ENCODE results near the gene SMIM17. TPM values are rescaled to one million over a fixed set of nuclear protein-coding genes. Genes with fewer than 3 reads are reported as not detected.

SMIM17 gene
- under 1 TPM; 0.32 to 0.81 TPM for total RNA-seq
- under 1 TPM in 1 of 2 donors, not detected in 1; 0.28 TPM for polyA plus RNA-seq
- long read RNA-seq, donor 1 = 0 reads
- long read RNA-seq, donor 2 = 0 reads

GRCh38 chr19:56642711-56643459 lies at the start of gene SMIM17:
Gene SMIM17, plus strand, starts transcription at chr19:56643159. Its CDS starts 2,509 bp downstream, at chr19:56645668.
- Histone ChIP-seq H3K9me3 (ENCODE audit: control insufficient read depth, low read length) (peaks cover 10% of the 10 kb centered on the region), H3K27ac (ENCODE audit: low read depth in 1 of 2, low read length in 2 of 2) (no peak within 1 kb of the TSS), H3K4me3 (ENCODE audit: low read length in 2 of 2) (no peak within 1 kb of the TSS), H3K27me3 (ENCODE audit: control insufficient read depth in 1 of 2, insufficient read depth in 2 of 2, low read length in 1 of 2) (no peaks in the 10 kb centered on the region), H3K36me3 (ENCODE audit: control insufficient read depth in 1 of 2, insufficient read depth in 2 of 2, low read length in 1 of 2) (no peaks in the 10 kb centered on the region), H3K4me1 (ENCODE audit: control insufficient read depth in 1 of 2, insufficient read depth in 2 of 2, low read length in 2 of 2) (no peaks in the 10 kb centered on the region)
- WGBS, 2 donors = 7 to 9% methylated on average over 56 to 60 of the region's 60 CpGs
- ATAC-seq (ENCODE audit: low FRiP score) (peak; percentile 15), DNase-seq (no peak)
- intact Hi-C loops (cut with DNase I) = no loop called here

- no peak overlapping the region for H3K27ac ChIP-seq (ENCODE audit: low read depth in 1 of 2, low read length in 2 of 2)
- WGBS, 2 donors = 68 to 74% methylated on average over 4 of the region's 4 CpGs
- DNase-seq (no peak), ATAC-seq (ENCODE audit: low FRiP score) (no peak)
- H3K27me3 ChIP-seq (ENCODE audit: control insufficient read depth in 1 of 2, insufficient read depth in 2 of 2, low read length in 1 of 2) = no peaks in the 10 kb centered on the region
- H3K36me3 ChIP-seq (ENCODE audit: control insufficient read depth in 1 of 2, insufficient read depth in 2 of 2, low read length in 1 of 2) = no peaks in the 10 kb centered on the region
- intact Hi-C loops (cut with DNase I) = no loop called here
- H3K9me3 ChIP-seq (ENCODE audit: control insufficient read depth, low read length) = peaks cover 5% of the 10 kb centered on the region
- peak overlapping the region in 1 of 2 donors; percentile 76 for H3K4me3 ChIP-seq (ENCODE audit: low read length in 2 of 2)
- no peaks in the 10 kb centered on the region for H3K4me1 ChIP-seq (ENCODE audit: control insufficient read depth in 1 of 2, insufficient read depth in 2 of 2, low read length in 2 of 2)
Observed at GRCh38 chr19:56594446-56594782, 48.5 kb upstream of the SMIM17 start.

- intact Hi-C loops (cut with DNase I) = loop anchor here in 1 of 2 donors (1.0 kb wide), 1 partner anchor 28 kb away; the partner anchor contains the start of gene ZNF470
- DNase-seq (peak; percentile 94 to 97), ATAC-seq (ENCODE audit: low FRiP score) (peak; percentile 96)
- no peaks in the 10 kb centered on the region for H3K27me3 ChIP-seq (ENCODE audit: control insufficient read depth in 1 of 2, insufficient read depth in 2 of 2, low read length in 1 of 2)
- peak within 1 kb of the TSS in 1 of 2 donors; percentile 11 for H3K27ac ChIP-seq (ENCODE audit: low read depth in 1 of 2, low read length in 2 of 2)
- WGBS, 2 donors = 1% methylated on average over 48 to 52 of the region's 52 CpGs
- no peaks in the 10 kb centered on the region for H3K36me3 ChIP-seq (ENCODE audit: control insufficient read depth in 1 of 2, insufficient read depth in 2 of 2, low read length in 1 of 2)
- peak within 1 kb of the TSS; percentile 76 to 89 for H3K4me3 ChIP-seq (ENCODE audit: low read length in 2 of 2)
- H3K4me1 ChIP-seq (ENCODE audit: control insufficient read depth in 1 of 2, insufficient read depth in 2 of 2, low read length in 2 of 2) = no peaks in the 10 kb centered on the region
- H3K9me3 ChIP-seq (ENCODE audit: control insufficient read depth, low read length) = peaks cover 5% of the 10 kb centered on the region
Observed at GRCh38 chr19:56594783-56595547, 48.0 kb upstream of the SMIM17 start, which contains the start of gene ZNF71. Gene ZNF71, plus strand, starts transcription at chr19:56595302. Its CDS starts 6,257 bp downstream, at chr19:56601559.

DNA sequence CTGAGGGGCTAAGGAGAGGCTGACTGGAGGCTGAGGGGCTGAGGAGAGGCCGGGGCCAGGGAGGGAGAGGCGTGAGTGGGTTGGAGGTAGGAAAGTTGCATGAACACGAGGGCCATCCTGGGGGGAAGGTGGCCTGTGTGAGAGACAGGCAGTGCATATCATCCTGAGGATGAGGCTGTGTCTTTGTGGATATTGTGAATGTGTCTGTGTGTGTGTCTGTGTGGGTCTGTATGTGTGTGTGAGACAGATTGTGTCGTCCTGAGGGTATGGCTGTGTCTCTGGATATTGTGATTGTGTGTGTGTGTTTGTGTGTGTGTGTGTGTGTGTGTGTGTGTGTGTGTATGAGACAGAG lies 47.4 kb upstream of the SMIM17 start:
- WGBS, 2 donors = 0 to 2% methylated on average over 4 of the region's 4 CpGs
- ATAC-seq (ENCODE audit: low FRiP score) (peak; percentile 37), DNase-seq (no peak)
- intact Hi-C loops (cut with DNase I) = loop anchor here in 1 of 2 donors (1.0 kb wide), 1 partner anchor 28 kb away; the partner anchor contains the start of gene ZNF470
- H3K27me3 ChIP-seq (ENCODE audit: control insufficient read depth in 1 of 2, insufficient read depth in 2 of 2, low read length in 1 of 2) = no peaks in the 10 kb centered on the region
- peak overlapping the region; percentile 76 to 89 for H3K4me3 ChIP-seq (ENCODE audit: low read length in 2 of 2)
- H3K27ac ChIP-seq (ENCODE audit: low read depth in 1 of 2, low read length in 2 of 2) = peak overlapping the region in 1 of 2 donors; percentile 11
- no peaks in the 10 kb centered on the region for H3K4me1 ChIP-seq (ENCODE audit: control insufficient read depth in 1 of 2, insufficient read depth in 2 of 2, low read length in 2 of 2)
- H3K9me3 ChIP-seq (ENCODE audit: control insufficient read depth, low read length) = peaks cover 5% of the 10 kb centered on the region
- no peaks in the 10 kb centered on the region for H3K36me3 ChIP-seq (ENCODE audit: control insufficient read depth in 1 of 2, insufficient read depth in 2 of 2, low read length in 1 of 2)

- 72 to 85% methylated on average over 4 of the region's 4 CpGs for WGBS, 2 donors
- intact Hi-C loops (cut with DNase I) = no loop called here
Observed at GRCh38 chr19:56596676-56597075, 46.3 kb upstream of the SMIM17 start.

DNA sequence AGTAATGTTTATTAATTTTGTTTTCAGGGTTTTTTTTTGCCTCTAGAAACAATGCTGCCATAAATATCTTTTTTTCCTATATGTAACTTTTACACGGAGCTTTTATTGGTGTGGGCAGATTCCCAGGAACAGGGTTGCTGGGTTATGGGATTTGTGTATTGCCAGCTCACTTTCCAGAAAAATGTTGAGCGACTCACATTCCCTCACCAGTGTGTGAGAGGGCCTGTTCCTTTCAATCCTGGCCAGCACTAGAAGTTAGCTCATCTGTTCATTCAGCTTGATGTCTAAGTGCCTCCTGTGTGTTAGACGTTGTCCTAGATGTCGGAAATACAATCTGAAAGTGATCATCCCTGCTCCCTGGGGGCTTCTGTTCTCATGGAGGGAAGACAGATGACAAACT lies 45.3 kb upstream of the SMIM17 start:
- DNase-seq (no peak), ATAC-seq (ENCODE audit: low FRiP score) (no peak)
- H3K27ac ChIP-seq (ENCODE audit: low read depth in 1 of 2, low read length in 2 of 2) = no peak overlapping the region
- intact Hi-C loops (cut with DNase I) = no loop called here
- H3K4me1 ChIP-seq (ENCODE audit: control insufficient read depth in 1 of 2, insufficient read depth in 2 of 2, low read length in 2 of 2) = no peaks in the 10 kb centered on the region
- H3K36me3 ChIP-seq (ENCODE audit: control insufficient read depth in 1 of 2, insufficient read depth in 2 of 2, low read length in 1 of 2) = peaks cover 5 to 6% of the 10 kb centered on the region in 2 donors
- WGBS, 2 donors = 65 to 77% methylated on average over 4 of the region's 4 CpGs
- H3K27me3 ChIP-seq (ENCODE audit: control insufficient read depth in 1 of 2, insufficient read depth in 2 of 2, low read length in 1 of 2) = no peaks in the 10 kb centered on the region
- H3K9me3 ChIP-seq (ENCODE audit: control insufficient read depth, low read length) = peaks cover 15% of the 10 kb centered on the region
- H3K4me3 ChIP-seq (ENCODE audit: low read length in 2 of 2) = no peak overlapping the region

More at GRCh38 chr19:56596676-56597075, 46.3 kb upstream of the SMIM17 start:
- ATAC-seq (ENCODE audit: low FRiP score) (no peak), DNase-seq (no peak)
- H3K4me3 ChIP-seq (ENCODE audit: low read length in 2 of 2) = no peak overlapping the region
- no peaks in the 10 kb centered on the region for H3K4me1 ChIP-seq (ENCODE audit: control insufficient read depth in 1 of 2, insufficient read depth in 2 of 2, low read length in 2 of 2)
- no peaks in the 10 kb centered on the region for H3K27me3 ChIP-seq (ENCODE audit: control insufficient read depth in 1 of 2, insufficient read depth in 2 of 2, low read length in 1 of 2)
- H3K36me3 ChIP-seq (ENCODE audit: control insufficient read depth in 1 of 2, insufficient read depth in 2 of 2, low read length in 1 of 2) = peaks cover 1 to 5% of the 10 kb centered on the region in 2 donors
- H3K9me3 ChIP-seq (ENCODE audit: control insufficient read depth, low read length) = peaks cover 14% of the 10 kb centered on the region
- H3K27ac ChIP-seq (ENCODE audit: low read depth in 1 of 2, low read length in 2 of 2) = no peak overlapping the region

DNA sequence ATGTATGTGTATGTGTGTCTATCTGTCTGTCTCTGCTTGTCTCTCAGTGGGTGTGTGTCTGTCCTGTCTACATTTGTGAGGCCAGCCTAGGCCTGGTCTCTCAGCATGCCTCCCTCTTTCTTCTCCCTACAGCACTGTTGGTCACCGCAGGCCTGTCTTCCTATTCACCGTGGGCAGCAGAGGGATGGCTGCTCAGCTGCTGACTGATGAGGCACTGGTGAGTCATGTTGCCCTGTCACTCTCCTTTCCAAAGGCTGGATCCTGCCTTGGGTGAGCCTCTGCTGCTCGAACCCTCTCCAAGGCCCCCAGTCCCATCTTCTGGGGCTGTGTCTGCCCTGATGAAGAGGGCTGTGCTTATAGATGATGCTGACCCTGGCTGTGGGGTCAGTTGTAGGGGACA lies 41.6 kb upstream of the SMIM17 start:
- DNase-seq (no peak), ATAC-seq (ENCODE audit: low FRiP score) (no peak)
- H3K36me3 ChIP-seq (ENCODE audit: control insufficient read depth in 1 of 2, insufficient read depth in 2 of 2, low read length in 1 of 2) = peaks cover 8 to 10% of the 10 kb centered on the region in 2 donors
- intact Hi-C loops (cut with DNase I) = no loop called here
- no peak overlapping the region for H3K4me3 ChIP-seq (ENCODE audit: low read length in 2 of 2)
- H3K27ac ChIP-seq (ENCODE audit: low read depth in 1 of 2, low read length in 2 of 2) = no peak overlapping the region
- H3K9me3 ChIP-seq (ENCODE audit: control insufficient read depth, low read length) = peaks cover 29% of the 10 kb centered on the region
- no peaks in the 10 kb centered on the region for H3K27me3 ChIP-seq (ENCODE audit: control insufficient read depth in 1 of 2, insufficient read depth in 2 of 2, low read length in 1 of 2)
- no peaks in the 10 kb centered on the region for H3K4me1 ChIP-seq (ENCODE audit: control insufficient read depth in 1 of 2, insufficient read depth in 2 of 2, low read length in 2 of 2)
- 90 to 95% methylated on average over 3 of the region's 3 CpGs for WGBS, 2 donors

- Histone ChIP-seq H3K4me1 (ENCODE audit: control insufficient read depth in 1 of 2, insufficient read depth in 2 of 2, low read length in 2 of 2) (no peaks in the 10 kb centered on the region), H3K9me3 (ENCODE audit: control insufficient read depth, low read length) (peaks cover 32% of the 10 kb centered on the region), H3K27me3 (ENCODE audit: control insufficient read depth in 1 of 2, insufficient read depth in 2 of 2, low read length in 1 of 2) (no peaks in the 10 kb centered on the region), H3K4me3 (ENCODE audit: low read length in 2 of 2) (no peak overlapping the region), H3K27ac (ENCODE audit: low read depth in 1 of 2, low read length in 2 of 2) (no peak overlapping the region), H3K36me3 (ENCODE audit: control insufficient read depth in 1 of 2, insufficient read depth in 2 of 2, low read length in 1 of 2) (peaks cover 8 to 12% of the 10 kb centered on the region in 2 donors)
- intact Hi-C loops (cut with DNase I) = no loop called here
- WGBS, 2 donors = 65 to 81% methylated on average over 6 of the region's 6 CpGs
- ATAC-seq (ENCODE audit: low FRiP score) (no peak), DNase-seq (no peak)
Observed at GRCh38 chr19:56603829-56604228, 39.1 kb upstream of the SMIM17 start.

All from aorta (tissue), 5 donors.